ENCODE results near the gene TLCD2.
"Not testable (repeated sequence)": the region's sequence is repeated elsewhere in the genome, so short reads cannot be mapped to it uniquely, and the experiment has no call there.

TLCD2 gene

GRCh38 chr17:1709971-1710806, at the start of gene TLCD2:
Gene TLCD2 (minus strand): TSS chr17:1710377. CDS start chr17:1710242, 135 bp downstream.
- no peak for DNase-seq (ENCODE audit: low read depth)

GRCh38 chr17:1759529-1759928, 49.4 kb upstream of the TLCD2 start:
- DNase-seq (ENCODE audit: low read depth): no peak

- no peak for DNase-seq (ENCODE audit: low read depth)
These were observed 48.6 kb upstream of the TLCD2 start for GRCh38 chr17:1758807-1759206.

GRCh38 chr17:1755827-1756262, 45.7 kb upstream of the TLCD2 start:
- no peak for DNase-seq (ENCODE audit: low read depth)

- DNase-seq (ENCODE audit: low read depth): no peak
These were observed 45.2 kb upstream of the TLCD2 start for GRCh38 chr17:1755252-1755826.

GRCh38 chr17:1754430-1755112, 44.4 kb upstream of the TLCD2 start:
- DNase-seq (ENCODE audit: low read depth): no peak

- no peak for DNase-seq (ENCODE audit: low read depth)
These were observed 43.7 kb upstream of the TLCD2 start for GRCh38 chr17:1753767-1754429.

- DNase-seq (ENCODE audit: low read depth): no peak
These were observed 42.5 kb upstream of the TLCD2 start for GRCh38 chr17:1752425-1753262.

GRCh38 chr17:1750628-1751027, 40.5 kb upstream of the TLCD2 start:
- no peak for DNase-seq (ENCODE audit: low read depth)

GRCh38 chr17:1746975-1747543, 36.9 kb upstream of the TLCD2 start:
- DNase-seq (ENCODE audit: low read depth): no peak

- DNase-seq (ENCODE audit: low read depth): no peak
These were observed 35.4 kb upstream of the TLCD2 start for GRCh38 chr17:1745513-1746020.

- no peak for DNase-seq (ENCODE audit: low read depth)
These were observed 34.7 kb upstream of the TLCD2 start for GRCh38 chr17:1744551-1745512.

- DNase-seq (ENCODE audit: low read depth): no peak
These were observed 32.9 kb upstream of the TLCD2 start for GRCh38 chr17:1743088-1743439.

GRCh38 chr17:1742371-1743087, 32.4 kb upstream of the TLCD2 start, which contains the start of gene SERPINF2:
Gene SERPINF2 (plus strand): TSS chr17:1742871. CDS start chr17:1744996, 2,125 bp downstream.
- no peak for DNase-seq (ENCODE audit: low read depth)

- DNase-seq (ENCODE audit: low read depth): not testable (repeated sequence)
These were observed 31.7 kb upstream of the TLCD2 start for GRCh38 chr17:1741899-1742298.

GRCh38 chr17:1737531-1738291, 27.5 kb upstream of the TLCD2 start:
- no peak for DNase-seq (ENCODE audit: low read depth)

GRCh38 chr17:1736348-1737281, 26.4 kb upstream of the TLCD2 start:
- no peak for DNase-seq (ENCODE audit: low read depth)
